HG03571 (cell line): ENCODE measurements around the gene BORCS8.
A peak's percentile ranks its signal among the peaks of the same experiment; 100 is the strongest.
"Not testable (repeated sequence)": the region's sequence is repeated elsewhere in the genome, so short reads cannot be mapped to it uniquely, and the experiment has no call there.

Experiments
- ATAC-seq: cut with Tn5 transposase; IDR thresholded peaks from one replicate; pipeline ENCODE4 v1.9.1; 2021; ENCODE audit not compliant: unreplicated experiment

The BORCS8 gene

DNA sequence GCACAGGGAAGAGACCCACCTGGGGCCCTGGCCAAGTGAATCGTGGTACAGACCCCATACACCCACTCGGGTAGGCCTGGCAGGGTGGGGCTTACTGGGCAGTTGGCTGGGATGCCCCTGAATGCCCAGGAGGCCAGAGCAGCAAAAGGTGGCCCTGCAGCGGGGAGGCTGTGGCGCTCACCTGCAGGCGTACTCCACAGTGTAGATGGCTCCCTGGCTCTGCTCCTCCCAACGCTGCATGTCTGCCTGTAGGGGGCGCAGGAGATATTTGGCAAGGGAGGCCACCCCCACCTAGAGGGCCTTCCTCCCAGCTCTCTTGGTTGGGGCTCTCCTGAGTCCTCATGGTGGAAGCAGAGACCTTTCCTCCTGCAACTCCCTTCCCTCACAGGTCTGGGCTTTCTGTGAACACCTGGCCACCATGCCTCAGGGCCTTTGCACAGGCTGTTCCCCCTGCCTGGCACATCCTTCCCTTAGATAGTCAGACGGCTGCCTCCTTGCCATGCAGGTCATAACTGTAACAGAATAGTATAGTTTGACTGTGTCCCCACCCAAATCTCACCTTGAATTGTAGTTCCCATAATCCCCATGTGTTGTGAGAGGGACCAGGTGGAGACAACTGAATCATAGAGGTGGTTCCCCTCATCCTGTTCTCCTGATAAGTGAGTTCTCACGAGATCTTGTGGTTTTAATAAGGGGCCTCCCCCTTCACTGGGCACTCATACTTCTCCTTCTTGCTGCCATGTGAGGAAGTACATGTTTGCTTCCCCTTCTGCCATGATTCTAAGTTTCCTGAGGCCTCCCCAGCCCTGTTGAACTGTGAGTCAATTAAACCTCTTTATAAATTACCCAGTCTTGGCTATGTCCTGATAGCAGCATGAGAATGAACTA lies 5.9 kb downstream of the BORCS8 start:
- no peak for ATAC-seq

DNA sequence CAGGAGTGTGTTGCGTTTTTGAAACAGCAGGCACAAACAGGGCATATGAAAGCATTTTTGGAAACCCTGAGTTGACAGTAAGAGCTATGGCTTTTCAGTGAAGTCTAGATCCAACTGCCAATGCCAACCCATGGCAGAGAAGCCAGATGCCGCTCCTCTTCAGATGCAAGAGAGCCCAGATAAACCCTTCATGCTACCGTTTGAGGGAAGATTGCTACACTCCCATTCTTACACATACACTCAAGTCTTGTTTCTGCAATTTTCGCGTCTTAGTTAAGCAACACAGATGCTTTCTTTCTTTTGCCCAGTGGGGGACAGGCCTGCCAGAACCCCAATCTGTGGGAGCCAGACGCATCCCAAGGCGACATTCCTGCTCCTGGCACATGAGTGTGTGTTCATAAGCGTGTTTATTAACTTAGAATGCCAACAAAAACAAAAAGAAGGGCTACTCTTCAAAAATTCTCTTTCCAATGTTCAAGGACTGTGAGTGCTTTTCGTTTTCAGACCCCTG lies 10.4 kb downstream of the BORCS8 start:
- no peak for ATAC-seq

GRCh38 chr19:19179548-19180441 lies 12.2 kb downstream of the BORCS8 start:
- no peak for ATAC-seq

DNA sequence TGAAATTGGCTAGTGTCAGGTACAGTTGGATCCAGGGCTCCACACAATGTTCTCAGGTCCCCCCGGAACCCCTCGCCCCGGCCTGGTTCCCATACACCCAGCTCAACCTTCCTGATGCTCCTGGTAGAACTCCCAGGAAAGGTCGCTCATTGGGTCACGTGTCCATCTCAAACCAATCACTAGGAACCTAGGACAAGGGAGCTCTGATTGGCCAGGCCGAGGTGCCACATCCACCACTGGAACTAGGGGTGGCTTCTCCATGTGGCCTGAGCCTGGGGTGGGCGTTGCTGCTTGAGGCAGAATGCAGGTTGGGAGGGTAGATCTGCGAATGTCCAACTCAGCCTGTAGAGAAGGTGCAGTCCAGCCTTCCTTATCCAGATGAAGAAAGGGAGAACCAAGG lies 15.0 kb downstream of the BORCS8 start:
- no peak for ATAC-seq

GRCh38 chr19:19173243-19173642 lies 18.7 kb downstream of the BORCS8 start:
- not testable (repeated sequence) for ATAC-seq

DNA sequence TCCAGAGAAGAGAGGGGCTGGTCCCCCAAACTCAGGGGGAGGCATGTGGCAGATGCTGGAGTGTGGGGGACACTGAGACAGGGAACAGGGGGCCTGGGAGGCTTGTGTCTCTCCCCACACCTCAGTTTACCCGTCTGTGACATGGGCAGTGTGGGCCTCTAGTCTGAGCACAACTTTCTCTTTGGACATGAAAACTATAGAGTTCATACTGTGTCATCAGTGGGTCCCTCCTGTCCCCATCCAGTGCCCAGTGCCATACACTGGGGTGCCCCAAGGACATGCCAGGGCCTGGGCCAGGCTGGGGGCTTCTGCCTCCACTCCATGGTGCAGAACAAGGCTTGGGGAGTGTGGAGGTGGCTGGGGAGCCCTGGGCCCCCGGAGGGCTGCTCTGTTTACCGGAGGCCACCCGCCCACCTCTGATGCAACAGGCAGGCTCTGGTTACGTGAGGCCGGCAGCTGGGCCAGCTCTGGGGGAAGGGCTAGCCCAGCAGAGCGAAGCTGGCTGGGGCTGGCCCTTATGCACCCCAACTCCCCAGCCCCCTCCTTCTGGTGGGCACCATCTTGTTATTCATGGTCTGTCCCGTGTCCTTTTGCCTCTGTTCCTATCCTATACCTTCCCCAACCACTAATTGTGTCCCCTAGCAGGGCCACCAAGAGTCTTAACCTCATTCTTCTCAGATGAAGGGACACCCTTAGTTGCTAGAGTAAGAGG lies 20.0 kb downstream of the BORCS8 start:
- no peak for ATAC-seq

- no peak for ATAC-seq
Measured at GRCh38 chr19:19170873-19171672, 20.9 kb downstream of the BORCS8 start.

- peak; percentile 79 for ATAC-seq
Measured at GRCh38 chr19:19170053-19170872, 21.7 kb downstream of the BORCS8 start, which contains the start of gene MEF2B. TSS of gene MEF2B (minus strand) at chr19:19170263. CDS start at chr19:19150735, 19,528 bp downstream.

DNA sequence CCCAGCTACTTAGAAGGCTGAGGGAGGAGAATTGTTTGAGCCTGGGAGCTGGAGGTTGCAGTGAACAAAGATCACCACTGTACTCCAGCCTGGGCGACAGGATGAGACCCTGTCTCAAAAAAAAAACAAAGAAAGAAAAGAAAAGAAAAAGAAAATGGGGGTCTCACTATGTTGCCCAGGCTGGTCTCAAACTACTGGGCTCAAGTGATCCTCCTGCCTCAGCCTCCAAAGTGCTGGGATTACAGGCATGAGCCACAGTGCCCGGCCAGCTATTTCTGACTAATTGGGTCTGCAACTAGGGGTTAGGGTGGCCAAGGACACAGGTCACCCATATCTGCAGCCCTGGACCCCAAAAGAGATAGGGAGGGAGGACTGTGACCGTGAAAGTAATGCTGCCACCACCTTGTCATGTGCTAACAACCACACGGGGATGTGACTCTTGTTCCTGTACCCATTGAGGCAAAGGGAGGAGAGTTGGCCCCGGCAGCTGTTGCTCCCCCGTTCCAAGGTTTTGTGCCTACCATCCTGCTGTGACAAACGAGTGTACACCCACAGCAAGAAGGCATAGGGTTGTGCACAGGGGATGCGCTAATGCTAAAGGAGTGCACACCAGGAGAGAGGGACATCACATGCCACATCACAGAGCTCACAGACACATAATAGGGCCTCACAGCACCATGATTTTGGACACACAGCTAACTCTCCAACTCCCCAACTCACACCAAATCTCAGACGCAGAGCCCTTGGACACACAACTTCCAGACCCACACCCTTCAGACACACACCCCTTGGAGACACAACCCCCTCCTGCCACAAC lies 22.5 kb downstream of the BORCS8 start:
- ATAC-seq: no peak

DNA sequence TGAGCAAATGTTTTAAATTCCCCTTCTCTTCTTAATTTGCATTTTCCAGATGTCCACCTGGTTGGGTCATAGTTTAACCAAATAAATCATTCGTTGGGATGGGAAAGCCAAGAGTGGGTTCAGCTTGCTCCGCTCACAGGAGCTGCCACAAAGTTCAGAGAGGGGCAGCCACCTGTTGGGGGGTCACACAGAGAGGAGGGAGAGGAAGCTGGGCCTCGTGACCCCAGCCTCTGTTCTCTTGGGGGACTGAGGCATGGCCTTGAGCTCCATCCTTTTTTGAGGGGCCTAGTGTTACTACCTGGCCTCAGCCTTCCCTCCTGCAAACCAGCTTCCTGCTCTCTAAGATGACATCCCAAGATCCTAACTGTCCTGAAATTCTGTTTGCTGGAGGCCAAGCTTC lies 24.3 kb downstream of the BORCS8 start:
- no peak for ATAC-seq

GRCh38 chr19:19165396-19165795 lies 26.6 kb downstream of the BORCS8 start:
- ATAC-seq: no peak

GRCh38 chr19:19162495-19162894 lies 29.5 kb downstream of the BORCS8 start:
- no peak for ATAC-seq

GRCh38 chr19:19160461-19161035 lies 31.4 kb downstream of the BORCS8 start:
- ATAC-seq: no peak

- no peak for ATAC-seq
Measured at GRCh38 chr19:19159534-19159933, 32.4 kb downstream of the BORCS8 start.

DNA sequence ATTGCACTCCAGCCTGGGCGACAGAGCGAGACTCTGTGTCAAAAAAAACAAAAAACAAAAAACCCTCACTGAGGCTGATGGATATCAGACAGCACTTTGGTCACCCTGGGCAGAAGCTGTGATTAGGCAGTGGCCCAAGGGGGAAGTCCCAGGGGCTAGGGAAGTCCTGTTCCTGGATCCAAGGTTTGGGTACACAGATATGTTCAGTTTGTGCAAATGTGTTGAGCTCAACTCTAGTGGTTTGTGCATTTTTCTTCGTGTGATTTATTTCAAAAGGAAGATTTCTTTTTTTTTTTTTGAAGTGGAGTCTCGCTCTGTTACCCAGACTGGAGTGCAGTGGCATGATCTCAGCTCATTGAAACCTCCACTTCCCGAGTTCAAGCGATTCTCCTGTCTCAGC lies 34.1 kb downstream of the BORCS8 start:
- ATAC-seq: no peak

DNA sequence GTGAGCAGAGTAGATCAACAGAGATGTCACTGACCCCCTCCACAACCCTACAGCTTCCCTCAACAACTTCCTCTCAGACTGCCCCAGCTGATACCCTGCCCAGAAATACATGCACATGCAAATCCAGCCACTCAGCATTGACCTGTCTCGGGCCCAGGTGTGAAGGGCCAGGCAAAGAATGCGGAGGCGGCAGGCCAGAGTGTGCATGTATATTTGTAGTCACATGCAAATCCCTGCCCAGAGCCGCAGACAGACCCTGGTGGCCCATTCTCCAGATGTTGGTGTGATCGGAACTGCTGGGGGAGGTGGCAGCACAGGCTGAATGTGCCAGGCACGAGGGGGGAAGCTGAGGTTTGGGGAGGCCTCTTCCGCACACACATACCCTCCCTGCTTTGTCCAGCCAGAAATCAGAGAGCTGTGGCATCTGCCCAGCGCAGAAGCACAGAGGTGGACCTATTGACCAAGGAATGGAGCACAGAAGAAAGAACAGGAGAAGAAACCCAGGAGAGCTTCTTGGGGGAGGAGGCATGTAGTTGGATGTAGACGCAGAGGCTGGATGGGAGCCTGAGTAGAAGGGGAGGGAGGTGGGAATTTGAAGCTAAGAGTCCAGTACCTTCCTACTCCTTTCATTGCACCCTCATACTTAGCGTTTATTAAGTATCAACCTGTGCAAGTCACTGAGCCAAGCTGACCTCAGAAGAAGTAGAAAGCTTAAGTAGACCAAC lies 36.3 kb downstream of the BORCS8 start:
- ATAC-seq: no peak

GRCh38 chr19:19154768-19155494 lies 37.0 kb downstream of the BORCS8 start:
- ATAC-seq: no peak
